ENCODE results near the gene FUS. TPM values are rescaled to one million over a fixed set of nuclear protein-coding genes. Genes with fewer than 3 reads are reported as not detected.

FUS gene
- total and polyA plus RNA-seq, 2 donors (not counting 3 experiments of a cell fraction or from before 2014, with no cell fraction given) = 307 to 569 TPM

DNA sequence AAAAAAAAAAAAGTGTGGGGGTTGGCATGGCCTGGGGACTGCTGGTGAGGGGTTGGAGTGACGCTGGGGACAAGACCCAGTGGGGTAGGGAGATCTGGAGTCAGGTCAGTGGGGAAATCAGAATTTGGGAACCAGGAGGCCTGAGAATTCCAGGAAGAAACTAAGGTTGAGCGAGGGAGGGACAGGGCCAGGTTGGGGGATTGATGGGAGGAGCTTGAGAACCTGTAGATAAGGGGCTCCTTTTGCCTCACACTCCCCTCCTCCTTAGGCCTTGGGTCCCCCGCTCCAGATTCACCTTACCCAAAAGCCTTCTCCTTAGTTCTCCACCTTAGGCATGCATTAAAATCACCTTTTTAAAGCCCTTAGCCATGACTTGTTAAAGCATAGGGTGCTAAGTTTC, 45.3 kb downstream of the FUS start:
- no peaks in the 10 kb centered on the region for H3K27me3 ChIP-seq (ENCODE audit: control insufficient read depth in 2 of 2, insufficient read depth in 2 of 2, low read length in 2 of 2)
- H3K36me3 ChIP-seq (ENCODE audit: control insufficient read depth in 2 of 2, extremely low read depth in 1 of 2, insufficient read depth in 2 of 2, low read length in 2 of 2) = no peaks in the 10 kb centered on the region
- H4K20me1 ChIP-seq (replicated peaks; ENCODE audit: control insufficient read depth, extremely low read depth, insufficient read depth, low read length) = no peaks in the 10 kb centered on the region
- BruUV-seq (replicated peaks) = no TSS peak
- H3K27ac ChIP-seq (ENCODE audit: insufficient read depth, low read depth, low read length) = no peak overlapping the region
- no peaks in the 10 kb centered on the region for H3K4me1 ChIP-seq (ENCODE audit: control insufficient read depth, extremely low read depth, insufficient read depth, low read length)
- H3K4me2 ChIP-seq (ENCODE audit: insufficient read depth, low read length) = no peak overlapping the region
- no peaks in the 10 kb centered on the region for H3K9me1 ChIP-seq (replicated peaks; ENCODE audit: control insufficient read depth, extremely low read depth, insufficient read depth, low read length)
- no peaks in the 10 kb centered on the region for H3K9me3 ChIP-seq (replicated peaks; ENCODE audit: control insufficient read depth, insufficient read depth, low read length)
- no peaks in the 10 kb centered on the region for H3K79me2 ChIP-seq (ENCODE audit: control insufficient read depth, insufficient read depth, low read length)
- TF ChIP-seq POLR2A (IDR thresholded peaks at IDR 0.05; ENCODE audit: low read depth, low read length) = no peak
- TF ChIP-seq, protein P1, sequence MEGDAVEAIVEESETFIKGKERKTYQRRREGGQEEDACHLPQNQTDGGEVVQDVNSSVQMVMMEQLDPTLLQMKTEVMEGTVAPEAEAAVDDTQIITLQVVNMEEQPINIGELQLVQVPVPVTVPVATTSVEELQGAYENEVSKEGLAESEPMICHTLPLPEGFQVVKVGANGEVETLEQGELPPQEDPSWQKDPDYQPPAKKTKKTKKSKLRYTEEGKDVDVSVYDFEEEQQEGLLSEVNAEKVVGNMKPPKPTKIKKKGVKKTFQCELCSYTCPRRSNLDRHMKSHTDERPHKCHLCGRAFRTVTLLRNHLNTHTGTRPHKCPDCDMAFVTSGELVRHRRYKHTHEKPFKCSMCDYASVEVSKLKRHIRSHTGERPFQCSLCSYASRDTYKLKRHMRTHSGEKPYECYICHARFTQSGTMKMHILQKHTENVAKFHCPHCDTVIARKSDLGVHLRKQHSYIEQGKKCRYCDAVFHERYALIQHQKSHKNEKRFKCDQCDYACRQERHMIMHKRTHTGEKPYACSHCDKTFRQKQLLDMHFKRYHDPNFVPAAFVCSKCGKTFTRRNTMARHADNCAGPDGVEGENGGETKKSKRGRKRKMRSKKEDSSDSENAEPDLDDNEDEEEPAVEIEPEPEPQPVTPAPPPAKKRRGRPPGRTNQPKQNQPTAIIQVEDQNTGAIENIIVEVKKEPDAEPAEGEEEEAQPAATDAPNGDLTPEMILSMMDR (IDR thresholded peaks at IDR 0.05; ENCODE audit: extremely low read depth in 1 of 2, insufficient read depth in 1 of 2, low read depth in 1 of 2, low read length in 2 of 2) = no peak
- TF ChIP-seq MYC (IDR thresholded peaks at IDR 0.05; ENCODE audit: low read depth, low read length) = no peak
- no peak for TF ChIP-seq GATA2 (IDR thresholded peaks at IDR 0.05; ENCODE audit: insufficient read depth, insufficient read length, low read depth, low read length)
- no peak for TF ChIP-seq JUN (IDR thresholded peaks at IDR 0.05; ENCODE audit: borderline replicate concordance, insufficient read depth, insufficient read length, low read depth)
- TF ChIP-seq POLR2AphosphoS5 (IDR thresholded peaks at IDR 0.05; ENCODE audit: insufficient read depth, low read depth, low read length) = no peak
- no peak for TF ChIP-seq FOS (IDR thresholded peaks at IDR 0.05; ENCODE audit: borderline replicate concordance, insufficient read depth, low read length)
- no peak for TF ChIP-seq EZH2 (IDR thresholded peaks at IDR 0.05; ENCODE audit: borderline replicate concordance, low read depth, low read length, severe bottlenecking)
- TF ChIP-seq, protein P2, sequence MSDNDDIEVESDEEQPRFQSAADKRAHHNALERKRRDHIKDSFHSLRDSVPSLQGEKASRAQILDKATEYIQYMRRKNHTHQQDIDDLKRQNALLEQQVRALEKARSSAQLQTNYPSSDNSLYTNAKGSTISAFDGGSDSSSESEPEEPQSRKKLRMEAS (IDR thresholded peaks at IDR 0.05; ENCODE audit: insufficient read depth, insufficient read length) = no peak
- no peak overlapping the region for H2AFZ ChIP-seq (ENCODE audit: low read depth, low read length)
- FAIRE-seq (no peak), DNase-seq (ENCODE audit: low read depth, low spot score) (no peak)
- CTCF ChIA-PET = no interaction called here
- no peak overlapping the region for H3K4me3 ChIP-seq (replicated peaks in 1 of 3; ENCODE audit: insufficient read depth in 1 of 3, low read depth in 1 of 3, low read length in 3 of 3)
- POLR2A ChIA-PET = no interaction called here
- dilution Hi-C loops (cut with MboI; ENCODE audit: extremely low pct_ligation_motif_present, low sequenced_read_pairs) (no loop called here), intact Hi-C loops (cut with micrococcal nuclease) (no loop called here)
- no peak overlapping the region for H3K9ac ChIP-seq (replicated peaks; ENCODE audit: extremely low read depth, insufficient read depth, low read length)
